K562 (cell line): Measurements from ENCODE around the gene LCNL1. TPM values are rescaled to one million over a fixed set of nuclear protein-coding genes. Genes with fewer than 3 reads are reported as not detected.

Source experiments
- ATAC-seq: fragments of 200-7000 bp; cut with Tn5 transposase; 3 replicates; pipeline ENCODE4 v1.9.1; 2020; ENCODE audit warnings: moderate library complexity
- BruUV-seq: library from RNA; stranded (reverse); fragments of 400-500 nt; replicated peaks from 2 replicates; lab custom pipeline; 2021; lab: Mats Ljungman, UMichigan
- CTCF ChIA-PET: fragments of 300-600 bp; formaldehyde crosslinking; extraction: SDS; loops from one replicate; lab custom pipeline; 2021; ENCODE audit warnings: low intra/inter-chr PET ratio; lab: Yijun Ruan, JAX
- POLR2A ChIA-PET: fragments of 300-600, 350-650 bp; sonication (Branson Sonifier 250); formaldehyde crosslinking; extraction: SDS; loops from one replicate; lab custom pipeline; 2021; ENCODE audit warnings: antibody characterized with exemption, inconsistent platforms; lab: Yijun Ruan, JAX
- DNase-seq, 4 experiments: peaks; one replicate each; pipeline versions ENCODE4 v3.0.0 to v3.0.0-alpha.2; 2011 to 2018; ENCODE audit warnings: low spot score in 3 of 4, mixed read lengths in 3 of 4; ENCODE audit errors: extremely low read depth in 1 of 4
- FAIRE-seq: peaks from 2 replicates; lab custom pipeline; 2011; peaks lifted over from hg19 to GRCh38; lab: Jason Lieb, UNC
- H2AFZ ChIP-seq: 2 replicates; pipeline ENCODE4 v1.6.0; 2011; ENCODE audit warnings: low read depth, low read length, control low read depth, inconsistent platforms
- H3K27ac ChIP-seq: fragments of 200-600 bp; 3 replicates; pipeline ENCODE4 v1.8.0; 2011; ENCODE audit warnings: low read depth, mild to moderate bottlenecking, control low read depth, inconsistent platforms, low read length, moderate library complexity, mixed read lengths; ENCODE audit errors: extremely low read depth
- H3K27me3 ChIP-seq, 2 experiments: fragments of 300-600 bp in 1 of 2; 2 replicates in 1 of 2; 3 replicates in 1 of 2; pipeline versions ENCODE4 v1.6.0 to v1.8.0; 2011; ENCODE audit warnings: inconsistent platforms in 2 of 2, low read length in 2 of 2, mild to moderate bottlenecking in 1 of 2, mixed read lengths in 1 of 2, moderate library complexity in 1 of 2; ENCODE audit not compliant: control insufficient read depth in 2 of 2, insufficient read depth in 2 of 2
- H3K36me3 ChIP-seq: fragments of 300-600 bp; 3 replicates; pipeline ENCODE4 v1.8.0; 2011; ENCODE audit warnings: mild to moderate bottlenecking, low read length, inconsistent platforms; ENCODE audit not compliant: control insufficient read depth, insufficient read depth
- H3K4me1 ChIP-seq, 2 experiments: fragments of 200-600 bp in 1 of 2; replicated peaks in 1 of 2; 2 replicates in 1 of 2; 3 replicates in 1 of 2; pipeline versions ENCODE4 v1.5.1 to v1.8.0; 2011; ENCODE audit warnings: inconsistent platforms in 2 of 2, low read length in 2 of 2, mild to moderate bottlenecking in 1 of 2, mixed read lengths in 1 of 2, moderate library complexity in 1 of 2; ENCODE audit not compliant: control insufficient read depth in 2 of 2, insufficient read depth in 2 of 2
- H3K4me2 ChIP-seq: 2 replicates; pipeline ENCODE4 v1.6.1; 2011; ENCODE audit warnings: low read length, control low read depth, inconsistent platforms, mixed read lengths; ENCODE audit not compliant: insufficient read depth
- H3K4me3 ChIP-seq: fragments of 200-600 bp; sonication (generic), shearing (Covaris generic); 2 replicates; pipeline ENCODE4 v1.5.1; 2016; ENCODE audit warnings: control low read depth, inconsistent platforms
- H3K79me2 ChIP-seq: fragments of 200-600 bp; 3 replicates; pipeline ENCODE4 v1.8.0; 2011; ENCODE audit warnings: low read length, inconsistent platforms; ENCODE audit not compliant: control insufficient read depth, insufficient read depth
- H3K9ac ChIP-seq, 2 experiments: 2 replicates each; pipeline versions ENCODE4 v1.6.0 to v1.6.1; 2011; ENCODE audit warnings: low read depth in 2 of 2, low read length in 2 of 2, control low read depth in 1 of 2, inconsistent platforms in 1 of 2, mild to moderate bottlenecking in 1 of 2, mixed read lengths in 1 of 2; ENCODE audit not compliant: insufficient read depth in 1 of 2
- H3K9me1 ChIP-seq: one replicate; pipeline ENCODE4 v1.6.0; 2011; ENCODE audit warnings: inconsistent platforms, mild to moderate bottlenecking, low read length, moderate library complexity; ENCODE audit not compliant: control insufficient read depth, insufficient read depth
- H3K9me3 ChIP-seq: replicated peaks from 2 replicates; pipeline ENCODE4 v1.5.1; 2011; ENCODE audit warnings: low read depth, low read length, inconsistent platforms; ENCODE audit not compliant: control insufficient read depth, insufficient read depth
- H4K20me1 ChIP-seq: replicated peaks from 2 replicates; pipeline ENCODE4 v1.6.1; 2011; ENCODE audit warnings: low read length, inconsistent platforms, mixed read lengths; ENCODE audit not compliant: control insufficient read depth, insufficient read depth
- CBFB ChIP-seq: sonication (generic); formaldehyde crosslinking; IDR thresholded peaks from 2 replicates; pipeline ENCODE4 v1.4.0; 2020; ENCODE audit warnings: mild to moderate bottlenecking, missing genetic modification reagents
- MAZ ChIP-seq, 2 experiments: fragments of 450-650 bp in 1 of 2; sonication (generic) in 1 of 2; formaldehyde crosslinking; IDR thresholded peaks in 1 of 2; conservative IDR thresholded peaks in 1 of 2; 2 replicates each; pipeline versions ENCODE4 v1.4.0 to v1.5.0; 2020; ENCODE audit warnings: mild to moderate bottlenecking in 1 of 2, missing genetic modification reagents in 1 of 2
- RBFOX2 ChIP-seq: fragments of 200-400 bp; formaldehyde crosslinking; IDR thresholded peaks from 2 replicates; pipeline ENCODE4 v1.6.1; 2017; ENCODE audit warnings: low read depth, mild to moderate bottlenecking, low read length, moderate library complexity
- RFX5 ChIP-seq: IDR thresholded peaks from 2 replicates; pipeline ENCODE4 v1.6.1; 2011; ENCODE audit warnings: low read depth, mild to moderate bottlenecking, improper control_type of control experiment, low read length
- SMC3 ChIP-seq: conservative IDR thresholded peaks from 2 replicates; pipeline ENCODE4 v1.6.1; 2011; ENCODE audit warnings: low read depth, low read length, improper control_type of control experiment; ENCODE audit not compliant: insufficient read depth
- ZBTB9 ChIP-seq: fragments of 450-650 bp; formaldehyde crosslinking; IDR thresholded peaks from 2 replicates; pipeline ENCODE4 v1.4.0; 2020; ENCODE audit warnings: mild to moderate bottlenecking, moderate library complexity
- ZNF384 ChIP-seq: IDR thresholded peaks from 2 replicates; pipeline ENCODE4 v1.6.1; 2012; ENCODE audit warnings: low read depth, low read length, improper control_type of control experiment
- WGBS: fragments of 100-300 bp; shearing (Covaris generic); methylation state at CpG from one replicate; pipeline ENCODE4 v1.1.6; 2016; ENCODE audit warnings: low coverage, mixed read lengths; ENCODE audit not compliant: insufficient coverage; ENCODE audit errors: missing lambda C conversion rate; 5-methylcytosine and 5-hydroxymethylcytosine counted together
- in situ Hi-C: fragments of 300-500 bp; cut with MboI; formaldehyde crosslinking; loops from 4 replicates; pipeline ENCODE4 v1.15.0; 2018; ENCODE audit warnings: inconsistent platforms, mixed read lengths
- intact Hi-C: fragments of 100-400 bp; cut with micrococcal nuclease; formaldehyde crosslinking; loops from 2 replicates; pipeline ENCODE4 v1.14.2; 2022
- polyA plus RNA-seq, 8 experiments: library from polyadenylated mRNA; depleted of rRNA in 4 of 8; stranded (reverse) in 5 of 8; unstranded in 3 of 8; fragments of >200 nt; fragmentation: Nextera tagmentation in 2 of 8; fragmentation: Illumina TruSeq in 1 of 8; extraction: Ambion mirVana in 2 of 8; extraction: Trizol in 1 of 8; gene quantifications; 2 replicates each; pipeline versions ENCODE4 v1.2.1 to v1.2.3, GENCODE V29; 2011 to 2014; ENCODE audit warnings: inconsistent platforms in 1 of 8, missing spikeins in 1 of 8
- total RNA-seq, 7 experiments: library from RNA; depleted of rRNA in 6 of 7; stranded (reverse); fragments of >200 nt in 6 of 7; fragmentation: Illumina TruSeq in 2 of 7; extraction: Trizol in 2 of 7; gene quantifications; 2 replicates each; pipeline versions ENCODE4 v1.2.1 to v1.2.3, GENCODE V29; 2011 to 2021; ENCODE audit warnings: low replicate concordance in 1 of 7
- TF ChIP-seq, protein P1 (sequence below): fragments of 250-450 bp; sonication (Bioruptor Pico); IDR thresholded peaks from 2 replicates; pipeline ENCODE4 v1.8.0; 2021; ENCODE audit warnings: mild to moderate bottlenecking, moderate library complexity
- TF ChIP-seq, protein P2 (sequence below), 2 experiments: fragments of 450-650 bp; IDR thresholded peaks; 2 replicates each; pipeline ENCODE4 v1.6.1; 2016; ENCODE audit warnings: mild to moderate bottlenecking in 2 of 2, borderline replicate concordance in 1 of 2, low read depth in 1 of 2, moderate library complexity in 1 of 2

Gene LCNL1
- total and polyA plus RNA-seq, 9 of the 15 experiments (the other 6 are each of a cell fraction or from before 2014, with no cell fraction given): 0.04 to 0.16 (median 0.04) TPM; not detected in 4

DNA sequence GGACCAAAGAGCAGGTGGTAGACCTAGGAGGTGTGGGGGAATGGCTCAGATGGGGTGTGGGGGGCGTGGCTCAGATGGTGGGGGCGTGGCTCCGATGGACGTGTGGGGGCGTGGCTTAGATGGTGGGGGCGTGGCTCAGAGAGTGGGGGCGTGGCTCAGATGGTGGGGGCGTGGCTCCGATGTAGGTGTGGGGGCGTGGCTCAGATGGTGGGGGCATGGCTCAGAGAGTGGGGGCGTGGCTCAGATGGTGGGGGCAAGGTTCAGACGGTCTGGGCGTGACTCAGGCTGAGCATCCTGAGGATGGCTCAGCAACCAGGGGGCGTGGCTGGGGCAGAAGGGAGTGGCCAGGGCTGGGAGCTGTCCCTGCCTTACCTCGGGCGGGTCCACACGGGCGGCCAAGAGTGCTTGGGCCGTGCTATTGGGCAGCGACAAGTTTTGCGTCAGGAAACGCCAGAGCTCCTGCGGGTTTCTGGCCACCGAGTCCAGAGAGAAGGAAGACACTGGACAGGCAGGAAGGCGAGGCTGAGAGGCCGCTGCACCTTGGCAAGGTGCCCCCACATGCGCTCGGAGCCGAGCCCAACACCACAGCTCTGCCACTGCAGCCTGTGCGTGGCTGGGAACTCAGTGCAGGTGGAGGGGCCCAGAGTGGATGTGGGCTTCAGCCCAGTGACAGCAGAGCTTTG lies 39.3 kb downstream of the LCNL1 start:
- ATAC-seq: peak; percentile 100
- Histone ChIP-seq H3K9me3 (no peaks in the 10 kb centered on the region), H4K20me1 (0 out of 2 replicates have a peak, but pooled peaks cover 5% of the 10 kb centered on the region), H3K4me1 (peaks cover 4 to 91% of the 10 kb centered on the region in 2 experiments), H3K4me3 (no peak overlapping the region), H3K79me2 (no peaks in the 10 kb centered on the region), H3K27me3 (no peaks in the 10 kb centered on the region), H3K9ac (peak overlapping the region in 1 of 2 experiments; percentile 11; a peak in 2 of 4 replicates), H3K27ac (no peak overlapping the region), H3K9me1 (no peaks in the 10 kb centered on the region), H2AFZ (0 out of 2 replicates have a peak overlapping the region, but pooled peaks have one; percentile 34), H3K4me2 (peak overlapping the region; percentile 18; the same call in 1 of the 2 replicates), H3K36me3 (no peaks in the 10 kb centered on the region)
- ChIA-PET POLR2A (interaction anchor here (0.6 to 1.1 kb wide), 5 partner anchors 12 to 1574 kb away, joined by 3 to 4 read pairs (median 3); partner anchors contain the start of gene PTGDS), CTCF (no interaction called here)
- peak; percentile 91 to 98 (median 94) for DNase-seq
- FAIRE-seq: peak; percentile 99
- BruUV-seq: no TSS peak
- 25% methylated on average over 18 of the region's 30 CpGs for WGBS
- in situ Hi-C loops: no loop called here
- intact Hi-C loops: no loop called here
- TF ChIP-seq ZBTB9 (CRISPR knock-in tag) (no peak), RFX5 (no peak), SMC3 (no peak), CBFB (CRISPR knock-in tag) (no peak), RBFOX2 (no peak), ZNF384 (no peak), MAZ (CRISPR knock-in tag; conservative IDR thresholded peaks at IDR 0.05 in 1 of 2, IDR thresholded peaks at IDR 0.05 in 1 of 2) (peak; percentile 55 to 77; a peak in 2 of 4 replicates)
- TF ChIP-seq, protein P1, sequence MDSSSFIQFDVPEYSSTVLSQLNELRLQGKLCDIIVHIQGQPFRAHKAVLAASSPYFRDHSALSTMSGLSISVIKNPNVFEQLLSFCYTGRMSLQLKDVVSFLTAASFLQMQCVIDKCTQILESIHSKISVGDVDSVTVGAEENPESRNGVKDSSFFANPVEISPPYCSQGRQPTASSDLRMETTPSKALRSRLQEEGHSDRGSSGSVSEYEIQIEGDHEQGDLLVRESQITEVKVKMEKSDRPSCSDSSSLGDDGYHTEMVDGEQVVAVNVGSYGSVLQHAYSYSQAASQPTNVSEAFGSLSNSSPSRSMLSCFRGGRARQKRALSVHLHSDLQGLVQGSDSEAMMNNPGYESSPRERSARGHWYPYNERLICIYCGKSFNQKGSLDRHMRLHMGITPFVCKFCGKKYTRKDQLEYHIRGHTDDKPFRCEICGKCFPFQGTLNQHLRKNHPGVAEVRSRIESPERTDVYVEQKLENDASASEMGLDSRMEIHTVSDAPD: no peak
- TF ChIP-seq, protein P2, sequence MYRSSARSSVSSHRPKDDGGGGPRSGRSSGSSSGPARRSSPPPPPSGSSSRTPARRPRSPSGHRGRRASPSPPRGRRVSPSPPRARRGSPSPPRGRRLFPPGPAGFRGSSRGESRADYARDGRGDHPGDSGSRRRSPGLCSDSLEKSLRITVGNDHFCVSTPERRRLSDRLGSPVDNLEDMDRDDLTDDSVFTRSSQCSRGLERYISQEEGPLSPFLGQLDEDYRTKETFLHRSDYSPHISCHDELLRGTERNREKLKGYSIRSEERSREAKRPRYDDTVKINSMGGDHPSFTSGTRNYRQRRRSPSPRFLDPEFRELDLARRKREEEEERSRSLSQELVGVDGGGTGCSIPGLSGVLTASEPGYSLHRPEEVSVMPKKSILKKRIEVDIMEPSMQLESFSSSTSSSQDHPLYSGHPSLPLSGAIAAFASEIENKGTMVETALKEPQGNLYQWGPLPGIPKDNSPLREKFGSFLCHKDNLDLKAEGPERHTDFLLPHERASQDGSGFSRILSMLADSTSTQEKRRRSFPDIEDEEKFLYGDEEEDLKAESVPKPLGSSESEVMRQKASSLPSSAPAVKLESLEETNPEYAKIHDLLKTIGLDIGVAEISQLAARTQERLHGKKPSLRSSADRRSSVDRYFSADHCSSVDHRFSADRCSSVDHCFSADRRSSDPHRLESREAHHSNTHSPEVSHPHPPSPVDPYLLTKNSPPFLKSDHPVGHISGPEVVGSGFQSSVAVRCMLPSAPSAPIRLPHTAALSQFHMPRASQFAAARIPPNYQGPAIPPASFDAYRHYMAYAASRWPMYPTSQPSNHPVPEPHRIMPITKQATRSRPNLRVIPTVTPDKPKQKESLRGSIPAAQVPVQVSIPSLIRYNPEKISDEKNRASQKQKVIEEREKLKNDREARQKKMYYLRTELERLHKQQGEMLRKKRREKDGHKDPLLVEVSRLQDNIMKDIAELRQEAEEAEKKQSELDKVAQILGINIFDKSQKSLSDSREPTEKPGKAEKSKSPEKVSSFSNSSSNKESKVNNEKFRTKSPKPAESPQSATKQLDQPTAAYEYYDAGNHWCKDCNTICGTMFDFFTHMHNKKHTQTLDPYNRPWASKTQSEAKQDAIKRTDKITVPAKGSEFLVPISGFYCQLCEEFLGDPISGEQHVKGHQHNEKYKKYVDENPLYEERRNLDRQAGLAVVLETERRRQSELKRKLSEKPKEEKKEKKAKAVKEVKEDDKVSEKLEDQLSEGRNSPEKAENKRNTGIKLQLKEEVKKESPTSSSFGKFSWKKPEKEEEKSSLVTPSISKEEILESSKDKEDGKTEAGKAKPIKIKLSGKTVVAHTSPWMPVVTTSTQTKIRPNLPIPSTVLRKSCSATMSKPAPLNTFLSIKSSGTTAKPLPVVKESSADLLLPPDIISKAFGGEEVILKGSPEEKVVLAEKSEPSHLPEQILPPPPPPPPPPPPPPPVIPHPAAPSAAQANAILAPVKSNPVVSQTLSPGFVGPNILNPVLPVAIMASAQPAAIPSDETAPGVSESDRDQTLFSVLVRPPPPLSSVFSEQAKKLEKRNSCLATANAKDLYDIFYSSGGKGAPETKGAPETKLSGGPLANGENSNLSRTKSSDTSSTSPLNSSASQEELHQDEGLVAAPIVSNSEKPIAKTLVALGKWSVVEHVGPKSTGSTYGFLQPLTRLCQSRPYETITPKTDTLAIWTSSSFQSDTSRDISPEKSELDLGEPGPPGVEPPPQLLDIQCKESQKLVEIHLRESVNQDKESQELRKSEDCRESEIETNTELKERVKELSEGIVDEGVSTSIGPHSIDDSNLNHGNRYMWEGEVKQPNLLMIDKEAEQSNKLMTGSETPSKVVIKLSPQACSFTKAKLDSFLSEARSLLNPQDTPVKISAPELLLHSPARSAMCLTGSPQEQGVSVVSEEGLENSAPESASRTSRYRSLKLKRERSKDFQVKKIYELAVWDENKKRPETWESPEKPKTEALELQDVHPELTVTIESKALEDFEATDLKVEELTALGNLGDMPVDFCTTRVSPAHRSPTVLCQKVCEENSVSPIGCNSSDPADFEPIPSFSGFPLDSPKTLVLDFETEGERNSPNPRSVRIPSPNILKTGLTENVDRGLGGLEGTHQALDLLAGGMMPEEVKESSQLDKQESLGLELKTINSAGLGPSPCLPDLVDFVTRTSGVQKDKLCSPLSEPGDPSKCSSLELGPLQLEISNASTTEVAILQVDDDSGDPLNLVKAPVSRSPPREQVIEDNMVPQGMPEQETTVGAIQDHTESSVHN (IDR thresholded peaks at IDR 0.05; ENCODE audit: borderline replicate concordance in 1 of 2, low read depth in 1 of 2): no peak
